AG09309 (cell line): ENCODE results near the gene BCAS1.
A peak's percentile ranks its signal among the peaks of the same experiment; 100 is the strongest.

ENCODE experiments used
- DNase-seq: peaks from one replicate; pipeline ENCODE4 v3.0.0-alpha.2; 2010; ENCODE audit warnings: low read depth
- H3K4me3 ChIP-seq: 2 replicates; pipeline ENCODE4 v1.5.1; 2011; ENCODE audit warnings: mild to moderate bottlenecking, low read depth, low read length, moderate library complexity; ENCODE audit not compliant: control insufficient read depth
- TF ChIP-seq, protein P1 (sequence below): IDR thresholded peaks from 2 replicates; pipeline ENCODE4 v1.5.1; 2011; ENCODE audit warnings: mild to moderate bottlenecking, low read depth, low read length, inconsistent platforms; ENCODE audit not compliant: insufficient read depth, control insufficient read depth; ENCODE audit errors: missing control alignments

The BCAS1 gene

DNA sequence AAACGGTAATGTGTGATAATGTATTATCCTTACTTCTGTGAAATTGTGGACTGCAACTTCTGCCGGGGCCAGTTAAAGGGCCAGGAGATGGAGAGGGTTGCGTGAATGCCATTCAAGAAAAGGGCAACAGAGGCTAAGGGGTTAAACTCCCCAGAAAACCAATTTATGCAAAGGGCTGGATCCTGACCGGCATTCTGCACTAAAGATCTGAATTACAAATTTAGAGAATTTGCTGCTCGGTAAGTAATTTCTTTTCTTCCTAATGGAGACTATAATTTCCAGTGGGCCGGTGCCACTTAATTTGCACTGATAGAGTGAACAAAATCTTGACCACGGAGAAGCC lies 130.1 kb downstream of the BCAS1 start:
- DNase-seq = no peak
- no peak overlapping the region for H3K4me3 ChIP-seq
- TF ChIP-seq, protein P1, sequence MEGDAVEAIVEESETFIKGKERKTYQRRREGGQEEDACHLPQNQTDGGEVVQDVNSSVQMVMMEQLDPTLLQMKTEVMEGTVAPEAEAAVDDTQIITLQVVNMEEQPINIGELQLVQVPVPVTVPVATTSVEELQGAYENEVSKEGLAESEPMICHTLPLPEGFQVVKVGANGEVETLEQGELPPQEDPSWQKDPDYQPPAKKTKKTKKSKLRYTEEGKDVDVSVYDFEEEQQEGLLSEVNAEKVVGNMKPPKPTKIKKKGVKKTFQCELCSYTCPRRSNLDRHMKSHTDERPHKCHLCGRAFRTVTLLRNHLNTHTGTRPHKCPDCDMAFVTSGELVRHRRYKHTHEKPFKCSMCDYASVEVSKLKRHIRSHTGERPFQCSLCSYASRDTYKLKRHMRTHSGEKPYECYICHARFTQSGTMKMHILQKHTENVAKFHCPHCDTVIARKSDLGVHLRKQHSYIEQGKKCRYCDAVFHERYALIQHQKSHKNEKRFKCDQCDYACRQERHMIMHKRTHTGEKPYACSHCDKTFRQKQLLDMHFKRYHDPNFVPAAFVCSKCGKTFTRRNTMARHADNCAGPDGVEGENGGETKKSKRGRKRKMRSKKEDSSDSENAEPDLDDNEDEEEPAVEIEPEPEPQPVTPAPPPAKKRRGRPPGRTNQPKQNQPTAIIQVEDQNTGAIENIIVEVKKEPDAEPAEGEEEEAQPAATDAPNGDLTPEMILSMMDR = no peak

DNA sequence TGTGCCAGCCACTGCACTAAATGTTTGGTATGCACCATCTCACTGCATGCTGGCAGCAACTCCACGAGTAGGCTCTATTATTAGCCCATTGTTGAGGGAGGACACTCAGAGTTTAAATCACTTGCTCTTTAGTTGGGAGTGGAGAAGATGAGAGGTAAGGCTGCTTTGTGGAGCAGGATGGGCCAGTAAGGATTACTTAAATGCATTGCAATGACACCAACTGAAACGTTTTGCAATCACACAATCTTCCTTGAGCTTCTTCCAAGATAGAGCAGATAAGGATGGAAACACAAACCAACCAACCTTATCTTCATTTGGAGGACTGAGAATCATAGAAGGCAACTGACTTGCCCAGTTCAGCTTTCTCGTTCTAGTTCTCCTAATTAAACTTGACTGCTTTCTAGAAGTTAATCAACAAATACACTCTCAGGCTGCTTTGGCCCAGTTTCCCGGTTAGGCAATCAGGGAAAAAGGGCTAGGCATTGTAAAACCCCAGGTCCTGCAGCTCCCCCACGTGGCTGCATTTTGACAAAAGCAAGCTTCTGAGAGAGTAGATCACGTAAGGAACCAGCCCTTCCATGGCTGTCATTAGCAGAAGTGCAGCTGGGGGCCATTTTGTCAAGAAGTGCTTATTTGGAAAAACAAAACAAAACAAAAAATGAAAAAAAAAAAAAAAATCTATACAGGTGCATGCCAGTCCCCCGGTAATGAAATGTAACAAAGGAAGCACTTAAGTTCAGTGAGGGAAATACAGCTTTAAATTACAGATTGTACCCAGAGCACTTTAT lies 130.6 kb downstream of the BCAS1 start:
- H3K4me3 ChIP-seq = no peak overlapping the region
- DNase-seq = peak; percentile 89

DNA sequence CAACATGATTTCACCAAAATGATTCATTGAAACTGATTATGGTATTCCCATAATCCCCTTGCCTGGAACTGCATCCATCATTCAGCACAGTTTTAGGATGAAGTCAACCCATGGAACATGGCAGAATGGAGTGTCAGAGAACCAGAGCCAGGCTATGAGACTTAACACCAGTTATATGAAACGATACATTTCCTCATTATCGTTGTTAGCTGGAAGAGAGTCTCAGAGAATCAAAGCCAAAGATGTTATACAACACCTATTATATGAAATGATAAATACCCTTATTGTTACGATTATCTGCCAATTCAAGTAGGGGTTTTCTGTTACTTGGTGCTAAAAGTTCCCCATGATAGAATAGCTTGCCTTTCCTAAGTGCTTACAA lies 131.2 kb downstream of the BCAS1 start:
- H3K4me3 ChIP-seq = no peak overlapping the region
- DNase-seq = no peak
- TF ChIP-seq, protein P1 = no peak

More for the DNA sequence above, 130.6 kb downstream of the BCAS1 start:
- TF ChIP-seq, protein P1 = peak; percentile 81

DNA sequence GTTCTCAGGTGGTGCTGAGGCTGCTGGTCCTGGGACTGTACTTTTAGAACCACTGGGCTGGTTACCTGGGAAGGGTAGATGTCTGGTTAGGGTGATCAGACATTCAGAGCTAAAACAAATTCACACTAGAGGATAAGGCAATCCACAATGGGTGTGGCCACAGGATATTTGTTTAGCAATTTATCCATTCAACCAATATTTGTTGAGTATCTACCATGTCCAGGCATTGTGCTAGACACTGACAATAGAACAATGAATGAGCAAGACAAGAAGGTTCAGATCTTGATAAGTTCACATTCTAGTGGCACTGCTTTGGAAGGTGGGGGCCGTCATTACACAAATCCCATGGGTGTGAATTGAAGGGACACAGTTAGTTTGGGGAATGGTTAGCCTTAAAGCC lies 131.7 kb downstream of the BCAS1 start:
- TF ChIP-seq, protein P1 = no peak
- no peak for DNase-seq
- no peak overlapping the region for H3K4me3 ChIP-seq

DNA sequence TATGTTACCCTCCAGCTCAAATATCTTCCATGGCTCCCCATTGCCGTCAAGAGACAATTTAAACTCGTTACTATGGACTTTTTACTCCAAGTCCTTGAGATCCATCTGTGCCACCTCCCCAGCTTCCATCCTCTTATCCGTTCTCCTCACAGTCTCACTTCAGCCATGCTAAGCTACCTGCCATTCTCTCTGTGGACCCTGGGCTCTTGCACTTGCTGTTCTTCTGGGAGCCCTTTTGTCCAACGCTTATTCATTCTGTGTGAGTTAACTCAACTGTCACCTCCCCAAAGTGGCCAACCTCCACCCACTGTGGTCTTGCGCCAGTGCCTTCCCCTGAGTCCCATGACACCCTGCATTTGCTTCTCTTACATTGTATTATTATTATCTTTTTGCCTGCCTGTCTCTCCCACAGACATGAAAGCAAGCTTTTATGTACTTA lies 132.4 kb downstream of the BCAS1 start:
- TF ChIP-seq, protein P1 = no peak
- no peak for DNase-seq

DNA sequence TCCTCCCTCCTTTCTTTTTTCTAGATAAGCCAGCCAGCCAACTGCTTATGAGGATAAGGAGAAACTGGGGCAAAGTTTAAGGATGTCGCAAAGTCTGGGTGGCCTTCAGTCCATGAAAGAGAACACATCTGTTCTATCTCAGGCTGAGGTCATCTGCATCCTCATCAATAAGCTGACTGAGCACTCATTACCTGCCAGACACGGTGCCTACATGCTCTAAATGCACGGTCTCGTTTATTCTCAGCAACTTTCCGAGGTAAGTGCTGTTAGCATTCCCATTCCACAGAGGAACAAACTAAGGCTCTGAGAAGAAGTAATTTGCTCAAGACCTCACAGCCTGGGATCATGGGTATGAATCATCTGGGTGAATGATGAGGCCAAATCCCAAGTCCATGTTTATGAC lies 133.1 kb downstream of the BCAS1 start:
- no peak overlapping the region for H3K4me3 ChIP-seq
- TF ChIP-seq, protein P1 = no peak

More for the DNA sequence above, 132.4 kb downstream of the BCAS1 start:
- H3K4me3 ChIP-seq = no peak overlapping the region

More for the DNA sequence above, 133.1 kb downstream of the BCAS1 start:
- no peak for DNase-seq
